ENCODE measurements around the gene SLC27A6.
"Not testable (repeated sequence)": the region's sequence is repeated elsewhere in the genome, so short reads cannot be mapped to it uniquely, and the experiment has no call there.

Gene SLC27A6

GRCh38 chr5:129019401-129019908, 54.2 kb downstream of the SLC27A6 start:
- H3K9me3 Mint-ChIP-seq, result peaks cover 0 to 1% of the 10 kb centered on the region in 2 donors
- H3K27me3 Mint-ChIP-seq, result peaks cover 0 to 13% of the 10 kb centered on the region in 2 donors
- H3K27ac Mint-ChIP-seq, result no peak overlapping the region
- ATAC-seq (replicated peaks) (no peak), DNase-seq (no peak)
- H3K4me1 Mint-ChIP-seq (ENCODE audit: low read depth in 2 of 2), result no peaks in the 10 kb centered on the region
- H3K36me3 Mint-ChIP-seq (ENCODE audit: insufficient read depth), result no peaks in the 10 kb centered on the region
- no peak overlapping the region for H3K4me3 Mint-ChIP-seq

GRCh38 chr5:129020683-129021082, 55.4 kb downstream of the SLC27A6 start:
- no peaks in the 10 kb centered on the region for H3K4me1 Mint-ChIP-seq (ENCODE audit: low read depth in 2 of 2)
- ATAC-seq (replicated peaks), result no peak
- H3K4me3 Mint-ChIP-seq, result no peak overlapping the region
- no peaks in the 10 kb centered on the region for H3K36me3 Mint-ChIP-seq (ENCODE audit: insufficient read depth)
- peaks cover 0 to 1% of the 10 kb centered on the region in 2 donors for H3K9me3 Mint-ChIP-seq
- no peak for DNase-seq
- H3K27me3 Mint-ChIP-seq, result peaks cover 4 to 19% of the 10 kb centered on the region in 2 donors
- H3K27ac Mint-ChIP-seq, result no peak overlapping the region

- Mint-ChIP-seq H3K4me3 (no peak overlapping the region), H3K27ac (no peak overlapping the region), H3K9me3 (no peaks in the 10 kb centered on the region), H3K36me3 (ENCODE audit: insufficient read depth) (no peaks in the 10 kb centered on the region), H3K4me1 (ENCODE audit: low read depth in 2 of 2) (no peaks in the 10 kb centered on the region), H3K27me3 (peaks cover 6 to 23% of the 10 kb centered on the region in 2 donors)
- ATAC-seq (replicated peaks) (no peak), DNase-seq (no peak)
Observed at GRCh38 chr5:129021744-129022143, 56.5 kb downstream of the SLC27A6 start.

GRCh38 chr5:129022599-129022998, 57.3 kb downstream of the SLC27A6 start:
- no peak for ATAC-seq (replicated peaks)

GRCh38 chr5:129027260-129027659, 62.0 kb downstream of the SLC27A6 start:
- Mint-ChIP-seq H3K27ac (no peak overlapping the region), H3K4me1 (ENCODE audit: low read depth in 2 of 2) (no peaks in the 10 kb centered on the region), H3K4me3 (no peak overlapping the region), H3K27me3 (peaks cover 6 to 10% of the 10 kb centered on the region in 2 donors), H3K36me3 (ENCODE audit: insufficient read depth) (no peaks in the 10 kb centered on the region), H3K9me3 (no peaks in the 10 kb centered on the region)
- ATAC-seq (replicated peaks) (no peak), DNase-seq (no peak)

More at GRCh38 chr5:129022599-129022998, 57.3 kb downstream of the SLC27A6 start:
- DNase-seq, result no peak
- Mint-ChIP-seq H3K4me3 (no peak overlapping the region), H3K4me1 (ENCODE audit: low read depth in 2 of 2) (no peaks in the 10 kb centered on the region), H3K27ac (no peak overlapping the region), H3K36me3 (ENCODE audit: insufficient read depth) (no peaks in the 10 kb centered on the region), H3K27me3 (peaks cover 6 to 23% of the 10 kb centered on the region in 2 donors), H3K9me3 (no peaks in the 10 kb centered on the region)

- Mint-ChIP-seq H3K36me3 (ENCODE audit: insufficient read depth) (no peaks in the 10 kb centered on the region), H3K27me3 (peaks cover 9 to 22% of the 10 kb centered on the region in 2 donors), H3K9me3 (no peaks in the 10 kb centered on the region), H3K27ac (no peak overlapping the region), H3K4me1 (ENCODE audit: low read depth in 2 of 2) (no peaks in the 10 kb centered on the region), H3K4me3 (no peak overlapping the region)
- DNase-seq (no peak), ATAC-seq (replicated peaks) (no peak)
Observed at GRCh38 chr5:129031886-129032683, 66.8 kb downstream of the SLC27A6 start.

- H3K9me3 Mint-ChIP-seq; H3K27ac Mint-ChIP-seq; H3K36me3 Mint-ChIP-seq (ENCODE audit: insufficient read depth); H3K4me3 Mint-ChIP-seq; DNase-seq; H3K4me1 Mint-ChIP-seq (ENCODE audit: low read depth in 2 of 2); ATAC-seq (replicated peaks): not testable (repeated sequence)
- H3K27me3 Mint-ChIP-seq, result peaks cover 9 to 22% of the 10 kb centered on the region in 2 donors
Observed at GRCh38 chr5:129036257-129036656, 71.0 kb downstream of the SLC27A6 start.

GRCh38 chr5:129041196-129041881, 76.1 kb downstream of the SLC27A6 start:
- no peaks in the 10 kb centered on the region for H3K4me1 Mint-ChIP-seq (ENCODE audit: low read depth in 2 of 2)
- no peak for ATAC-seq (replicated peaks)

GRCh38 chr5:129042306-129042705, 77.0 kb downstream of the SLC27A6 start:
- H3K36me3 Mint-ChIP-seq (ENCODE audit: insufficient read depth), result no peaks in the 10 kb centered on the region
- ATAC-seq (replicated peaks) (no peak), DNase-seq (no peak)
- H3K27ac Mint-ChIP-seq, result no peak overlapping the region
- peaks cover 6 to 8% of the 10 kb centered on the region in 2 donors for H3K9me3 Mint-ChIP-seq
- no peak overlapping the region for H3K4me3 Mint-ChIP-seq
- H3K27me3 Mint-ChIP-seq, result peaks cover 0 to 13% of the 10 kb centered on the region in 2 donors
- H3K4me1 Mint-ChIP-seq (ENCODE audit: low read depth in 2 of 2), result no peaks in the 10 kb centered on the region

More at GRCh38 chr5:129041196-129041881, 76.1 kb downstream of the SLC27A6 start:
- H3K27ac Mint-ChIP-seq, result no peak overlapping the region
- no peaks in the 10 kb centered on the region for H3K36me3 Mint-ChIP-seq (ENCODE audit: insufficient read depth)
- no peak for DNase-seq
- H3K27me3 Mint-ChIP-seq, result peaks cover 0 to 13% of the 10 kb centered on the region in 2 donors
- peaks cover 6 to 8% of the 10 kb centered on the region in 2 donors for H3K9me3 Mint-ChIP-seq
- H3K4me3 Mint-ChIP-seq, result no peak overlapping the region

GRCh38 chr5:129043894-129044293, 78.6 kb downstream of the SLC27A6 start:
- ATAC-seq (replicated peaks) (no peak), DNase-seq (no peak)
- no peak overlapping the region for H3K27ac Mint-ChIP-seq
- no peaks in the 10 kb centered on the region for H3K36me3 Mint-ChIP-seq (ENCODE audit: insufficient read depth)
- no peak overlapping the region for H3K4me3 Mint-ChIP-seq
- H3K9me3 Mint-ChIP-seq, result peaks cover 6 to 8% of the 10 kb centered on the region in 2 donors
- no peaks in the 10 kb centered on the region for H3K4me1 Mint-ChIP-seq (ENCODE audit: low read depth in 2 of 2)
- peaks cover 0 to 13% of the 10 kb centered on the region in 2 donors for H3K27me3 Mint-ChIP-seq

- ATAC-seq (replicated peaks), result no peak
- Mint-ChIP-seq H3K27ac (no peak overlapping the region), H3K9me3 (peaks cover 6 to 8% of the 10 kb centered on the region in 2 donors), H3K36me3 (ENCODE audit: insufficient read depth) (no peaks in the 10 kb centered on the region), H3K4me1 (ENCODE audit: low read depth in 2 of 2) (no peaks in the 10 kb centered on the region), H3K27me3 (peaks cover 11 to 15% of the 10 kb centered on the region in 2 donors), H3K4me3 (no peak overlapping the region)
- DNase-seq, result no peak
Observed at GRCh38 chr5:129046151-129046550, 80.9 kb downstream of the SLC27A6 start.

- DNase-seq (no peak), ATAC-seq (replicated peaks) (no peak)
- H3K4me1 Mint-ChIP-seq (ENCODE audit: low read depth in 2 of 2), result no peaks in the 10 kb centered on the region
- peaks cover 12 to 17% of the 10 kb centered on the region in 2 donors for H3K27me3 Mint-ChIP-seq
- no peak overlapping the region for H3K27ac Mint-ChIP-seq
- H3K36me3 Mint-ChIP-seq (ENCODE audit: insufficient read depth), result no peaks in the 10 kb centered on the region
- H3K4me3 Mint-ChIP-seq, result no peak overlapping the region
- H3K9me3 Mint-ChIP-seq, result peaks cover 4 to 8% of the 10 kb centered on the region in 2 donors
Observed at GRCh38 chr5:129048509-129048908, 83.2 kb downstream of the SLC27A6 start.

- DNase-seq (no peak), ATAC-seq (replicated peaks) (no peak)
- Mint-ChIP-seq H3K27ac (no peak overlapping the region), H3K36me3 (ENCODE audit: insufficient read depth) (no peaks in the 10 kb centered on the region), H3K4me3 (no peak overlapping the region), H3K9me3 (peaks cover 3 to 5% of the 10 kb centered on the region in 2 donors), H3K27me3 (peaks cover 9 to 17% of the 10 kb centered on the region in 2 donors), H3K4me1 (ENCODE audit: low read depth in 2 of 2) (no peaks in the 10 kb centered on the region)
Observed at GRCh38 chr5:129049126-129049799, 84.0 kb downstream of the SLC27A6 start.

Data from effector memory CD8-positive, alpha-beta T cell (primary cell).